Renal cortex interstitium (tissue), 11 donors: ENCODE measurements around the gene STMND1. TPM values are rescaled to one million over a fixed set of nuclear protein-coding genes. Genes with fewer than 3 reads are reported as not detected.

Experiments
- DNase-seq, 11 donors: peaks; one replicate each; pipeline ENCODE4 v3.0.0-alpha.2; 2013; ENCODE audit warnings: low read depth in 9 of 11, low spot score in 4 of 11; ENCODE audit errors: extremely low read depth in 1 of 11
- polyA plus RNA-seq, 3 donors: library from polyadenylated mRNA; unstranded; fragments of 120-200 nt; gene quantifications; one replicate each; pipeline ENCODE4 v1.2.1, GENCODE V29; 2013; ENCODE audit not compliant: insufficient read length in 3 of 3

The STMND1 gene
- polyA plus RNA-seq, 3 donors = 0.23 to 0.33 (median 0.31) TPM

- no peak for DNase-seq
Measured at GRCh38 chr6:17152703-17153102, 50.9 kb downstream of the STMND1 start.

DNA sequence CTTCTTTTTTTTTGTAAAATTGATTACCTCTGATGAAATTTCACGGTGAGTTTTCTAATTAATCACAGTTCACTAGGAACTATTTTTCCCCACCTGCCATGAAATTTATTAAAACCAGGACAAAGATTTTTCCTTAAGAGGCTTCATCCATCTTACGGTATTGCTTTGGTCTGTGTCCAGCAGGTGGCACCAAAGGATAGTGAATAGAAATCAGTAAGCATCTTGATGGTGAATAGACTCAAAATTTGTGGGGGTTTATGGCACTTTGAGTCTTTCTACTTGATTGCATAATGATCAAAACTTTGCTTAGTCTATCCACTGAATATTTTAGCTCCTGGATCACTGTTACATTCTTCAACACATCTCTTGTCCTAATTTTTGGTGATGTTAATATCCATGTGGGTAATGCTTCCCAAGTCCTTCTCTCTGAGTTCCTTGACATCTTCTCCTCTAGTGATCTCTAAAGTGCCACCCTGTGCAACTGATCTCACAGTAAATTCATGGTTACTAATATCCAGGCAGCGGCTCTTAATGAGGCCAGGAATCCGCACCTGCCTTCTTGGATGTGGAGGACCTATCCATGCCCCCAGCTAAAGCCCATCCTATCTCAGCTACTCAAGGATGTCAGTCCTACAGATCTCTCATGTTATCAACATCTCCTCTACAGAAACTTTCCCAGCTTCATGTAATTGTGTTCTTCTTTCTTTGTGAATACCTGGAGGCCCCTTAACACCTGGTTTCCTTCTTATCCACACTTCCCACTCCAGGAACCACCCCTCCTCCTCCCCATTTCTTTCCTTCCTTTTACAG is 54.5 kb downstream of the STMND1 start:
- peak; percentile 49 to 84 (median 69) for DNase-seq

- DNase-seq = peak in 1 of 11 donors; percentile 6
Measured at GRCh38 chr6:17156966-17157365, 55.1 kb downstream of the STMND1 start.

GRCh38 chr6:17157617-17158016 is 55.8 kb downstream of the STMND1 start:
- no peak for DNase-seq

GRCh38 chr6:17159240-17159639 is 57.4 kb downstream of the STMND1 start:
- DNase-seq = no peak

DNA sequence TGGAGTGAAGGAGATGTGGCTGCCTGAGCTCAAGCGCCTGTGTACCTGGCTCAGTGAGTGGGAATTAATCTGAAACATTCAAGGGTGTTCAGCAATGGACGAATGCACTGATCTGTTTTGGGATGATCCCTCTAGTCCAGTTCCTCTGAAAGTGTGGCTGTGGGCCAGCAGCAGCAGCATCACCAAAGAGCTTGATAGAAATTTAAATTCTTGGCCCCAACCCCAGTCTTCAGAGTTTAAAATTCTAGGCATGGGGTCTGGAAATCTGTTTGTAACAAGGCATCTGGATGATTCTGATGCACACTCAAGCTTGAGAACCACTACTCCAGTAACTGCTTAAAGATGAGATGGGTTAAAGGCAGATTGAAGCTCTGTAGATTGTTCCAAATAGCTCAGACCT is 59.2 kb downstream of the STMND1 start:
- DNase-seq = no peak

DNA sequence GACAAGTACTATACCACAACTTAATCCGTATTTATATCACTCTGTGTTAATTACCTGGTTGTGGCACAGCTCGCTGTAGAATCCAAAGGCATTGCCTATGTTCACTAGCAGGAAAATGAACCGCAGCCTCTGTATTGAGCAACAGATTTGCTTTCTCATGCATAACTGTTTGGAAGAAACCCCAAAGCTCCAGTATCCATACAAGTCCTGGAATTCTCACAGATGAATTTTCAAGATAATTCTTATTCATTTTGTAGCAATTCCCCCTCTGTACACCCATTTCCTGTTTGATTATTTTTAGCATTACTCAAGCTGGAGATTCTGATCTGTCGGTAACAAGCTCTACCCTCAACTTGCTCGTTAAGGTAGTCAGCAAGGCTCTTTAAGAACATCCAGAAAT is 63.5 kb downstream of the STMND1 start:
- no peak for DNase-seq

DNA sequence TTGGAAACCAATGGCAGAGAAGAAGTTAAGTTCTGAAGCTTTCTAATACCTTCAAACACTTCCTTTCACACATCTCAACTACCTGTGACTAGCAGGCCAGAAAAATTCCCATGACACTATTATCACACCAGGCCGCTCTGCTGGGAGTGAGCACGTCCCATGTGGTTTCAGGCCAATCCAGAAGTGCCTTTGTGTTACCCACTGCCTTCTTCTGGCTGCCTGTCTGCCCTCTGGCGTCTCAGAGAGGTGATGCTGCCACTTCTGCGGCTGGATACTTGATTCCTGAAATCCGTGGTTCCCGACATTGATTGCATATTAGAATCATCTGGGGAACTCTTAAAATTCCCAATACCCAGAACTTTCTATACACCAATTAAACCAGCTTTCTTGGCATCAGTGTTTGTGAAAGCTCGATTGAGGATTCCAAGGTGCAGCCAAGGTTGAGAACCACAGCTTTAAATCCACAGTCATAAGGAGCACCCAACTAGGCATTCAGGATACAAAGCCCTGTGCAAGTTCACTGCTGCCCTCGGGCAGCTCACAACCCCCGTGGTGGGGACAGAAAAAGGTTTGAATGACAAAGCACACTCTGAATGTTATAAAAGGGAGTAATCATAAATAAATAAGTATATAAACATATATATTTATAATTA is 65.6 kb downstream of the STMND1 start:
- DNase-seq = peak in 1 of 11 donors; percentile 13

GRCh38 chr6:17169291-17169690 is 67.4 kb downstream of the STMND1 start:
- no peak for DNase-seq

DNA sequence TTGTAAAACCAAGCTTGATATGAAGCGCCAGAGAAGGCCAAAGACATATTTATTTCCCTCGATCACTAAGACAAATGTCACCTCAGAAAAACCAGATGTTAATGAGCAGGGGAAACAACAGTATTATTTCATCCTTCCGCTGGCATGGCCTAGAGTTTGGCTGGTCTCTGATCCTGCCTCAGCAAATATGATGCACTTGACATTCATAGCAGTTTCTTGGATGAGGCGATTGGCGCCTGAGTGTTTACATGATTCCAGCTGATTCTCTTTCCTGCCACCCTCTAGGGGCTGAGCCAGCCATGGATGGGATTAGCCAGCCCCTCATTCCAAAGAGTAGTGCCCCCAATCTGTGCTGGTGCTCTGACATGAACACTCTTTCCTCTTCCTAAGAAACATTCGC is 67.9 kb downstream of the STMND1 start:
- DNase-seq = no peak

GRCh38 chr6:17172836-17173470 is 71.1 kb downstream of the STMND1 start:
- DNase-seq = no peak

DNA sequence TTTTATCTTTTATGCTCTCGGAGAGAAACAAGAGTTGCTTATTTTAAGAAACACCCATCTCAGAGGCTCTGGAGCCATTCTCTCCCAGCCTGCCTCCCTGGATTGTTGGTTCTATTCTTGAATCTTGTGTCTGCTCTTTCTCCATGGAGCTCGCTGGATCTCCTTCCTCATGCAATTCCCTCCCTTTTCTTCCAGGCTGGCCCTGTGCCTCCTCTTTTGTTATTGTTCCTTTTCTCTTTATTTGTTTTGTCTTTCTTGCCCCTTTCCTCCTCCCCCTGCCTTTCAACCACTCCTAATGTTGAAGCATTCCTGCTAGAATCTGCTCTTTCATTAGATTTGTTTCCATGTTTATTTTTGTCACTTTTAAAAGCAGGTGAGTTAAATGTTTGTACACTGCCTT is 76.5 kb downstream of the STMND1 start:
- no peak for DNase-seq

- DNase-seq = no peak
Measured at GRCh38 chr6:17178754-17179529, 77.1 kb downstream of the STMND1 start.

DNA sequence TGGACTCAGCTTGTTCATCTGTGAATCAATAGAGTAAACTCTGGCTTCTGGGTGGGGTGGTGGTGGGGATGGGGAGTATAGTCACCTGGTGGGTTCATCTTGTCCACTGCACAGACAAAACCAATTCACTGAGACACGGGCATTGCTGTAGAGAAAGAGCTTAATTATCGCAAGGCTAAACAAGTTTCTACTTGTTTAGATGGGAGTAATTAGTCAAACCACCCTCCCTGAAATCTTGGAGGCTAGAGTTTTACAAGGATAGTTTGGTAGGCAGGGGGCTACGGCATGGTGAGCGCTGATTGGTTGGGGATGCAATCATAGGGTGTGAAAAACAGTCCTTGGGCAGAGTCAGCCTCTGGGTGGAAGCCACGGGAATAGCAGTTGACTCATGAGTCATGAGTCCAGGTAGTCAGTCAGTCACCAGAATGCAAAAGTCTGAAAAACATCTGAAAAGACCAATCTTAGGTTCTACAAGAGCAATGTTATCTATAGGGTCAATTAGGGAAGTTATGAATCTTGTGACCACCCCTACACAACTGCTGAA is 77.8 kb downstream of the STMND1 start:
- no peak for DNase-seq

Other genes starting within 250 kb of the STMND1 start
- 1 to 10 TPM; 1.0 to 1.6 (median 1.1) TPM for gene RBM24, start 179.3 kb downstream of the STMND1 start, polyA plus RNA-seq